ENCODE measurements around the gene EREG.

- TF ChIP-seq CTCF (IDR thresholded peaks at IDR 0.05): no peak
- no peak for TF ChIP-seq POLR2A (IDR thresholded peaks at IDR 0.05; ENCODE audit: low read depth)
- TF ChIP-seq POLR2AphosphoS5 (IDR thresholded peaks at IDR 0.05): no peak
Measured at GRCh38 chr4:74397748-74398426, 32.9 kb downstream of the EREG start.
